H9 (cell line): ENCODE measurements around the gene TAGLN2. TPM values are rescaled to one million over a fixed set of nuclear protein-coding genes. Genes with fewer than 3 reads are reported as not detected.

ENCODE experiments used
- DNase-seq: peaks from one replicate; pipeline ENCODE4 v3.0.0-alpha.2; 2017
- H2AFZ ChIP-seq: one replicate; pipeline ENCODE4 v1.6.1; 2013; ENCODE audit warnings: mild to moderate bottlenecking, low read length, control low read depth, moderate library complexity
- H2AK5ac ChIP-seq: 2 replicates; pipeline ENCODE4 v1.6.1; 2013; ENCODE audit warnings: low read length, control low read depth, mixed read lengths; ENCODE audit not compliant: insufficient read length
- H2BK120ac ChIP-seq: one replicate; pipeline ENCODE4 v1.6.1; 2013; ENCODE audit warnings: low read depth, mild to moderate bottlenecking, low read length, control low read depth, inconsistent platforms; ENCODE audit not compliant: poor library complexity, severe bottlenecking
- H2BK12ac ChIP-seq: 2 replicates; pipeline ENCODE4 v1.6.1; 2013; ENCODE audit warnings: low read length, control low read depth, mixed read lengths, low read depth; ENCODE audit not compliant: insufficient read length
- H2BK15ac ChIP-seq: 2 replicates; pipeline ENCODE4 v1.6.1; 2013; ENCODE audit warnings: low read depth, low read length, control low read depth
- H2BK20ac ChIP-seq: one replicate; pipeline ENCODE4 v1.6.1; 2013; ENCODE audit warnings: low read depth, mild to moderate bottlenecking, low read length, control low read depth, inconsistent platforms; ENCODE audit not compliant: poor library complexity, severe bottlenecking
- H2BK5ac ChIP-seq: 2 replicates; pipeline ENCODE4 v1.6.1; 2013; ENCODE audit warnings: low read length, control low read depth, mixed read lengths; ENCODE audit not compliant: insufficient read length
- H3K14ac ChIP-seq: 2 replicates; pipeline ENCODE4 v1.6.1; 2013; ENCODE audit warnings: low read length, control low read depth; ENCODE audit not compliant: insufficient read depth
- H3K18ac ChIP-seq: 2 replicates; pipeline ENCODE4 v1.6.1; 2013; ENCODE audit warnings: low read depth, mild to moderate bottlenecking, mixed read lengths, low read length, control low read depth; ENCODE audit not compliant: insufficient read length
- H3K23ac ChIP-seq: 2 replicates; pipeline ENCODE4 v1.6.1; 2013; ENCODE audit warnings: low read length, control low read depth, mixed read lengths, low read depth; ENCODE audit not compliant: insufficient read length
- H3K23me2 ChIP-seq: 2 replicates; pipeline ENCODE4 v1.6.1; 2013; ENCODE audit warnings: low read depth, mild to moderate bottlenecking, mixed read lengths, low read length, control low read depth; ENCODE audit not compliant: insufficient read length, poor library complexity, severe bottlenecking
- H3K27ac ChIP-seq: 2 replicates; pipeline ENCODE4 v1.5.1; 2013; ENCODE audit warnings: low read length, control low read depth, mixed read lengths, low read depth; ENCODE audit not compliant: insufficient read length
- H3K27me3 ChIP-seq: 2 replicates; pipeline ENCODE4 v1.6.1; 2013; ENCODE audit warnings: low read length, control low read depth, inconsistent platforms; ENCODE audit not compliant: insufficient read depth
- H3K4ac ChIP-seq: 2 replicates; pipeline ENCODE4 v1.6.1; 2013; ENCODE audit warnings: low read depth, mild to moderate bottlenecking, control low read depth, inconsistent platforms, low read length, moderate library complexity
- H3K4me1 ChIP-seq: 2 replicates; pipeline ENCODE4 v1.6.1; 2013; ENCODE audit warnings: low read length, control low read depth, inconsistent platforms; ENCODE audit not compliant: insufficient read depth
- H3K4me2 ChIP-seq: 2 replicates; pipeline ENCODE4 v1.6.1; 2013; ENCODE audit warnings: low read length, control low read depth, mixed read lengths; ENCODE audit not compliant: insufficient read length, insufficient read depth
- H3K56ac ChIP-seq: 2 replicates; pipeline ENCODE4 v1.6.1; 2013; ENCODE audit warnings: low read depth, mild to moderate bottlenecking, mixed read lengths, low read length, control low read depth; ENCODE audit not compliant: insufficient read length
- H3K79me1 ChIP-seq: 2 replicates; pipeline ENCODE4 v1.6.1; 2013; ENCODE audit warnings: low read depth, mild to moderate bottlenecking, moderate library complexity, low read length, control low read depth, inconsistent platforms; ENCODE audit not compliant: insufficient read depth, poor library complexity, severe bottlenecking
- H3K79me2 ChIP-seq: 2 replicates; pipeline ENCODE4 v1.6.1; 2013; ENCODE audit warnings: low read length, control low read depth, inconsistent platforms; ENCODE audit not compliant: insufficient read depth
- H3K9ac ChIP-seq: 2 replicates; pipeline ENCODE4 v1.6.1; 2013; ENCODE audit warnings: low read length, control low read depth, mixed read lengths; ENCODE audit not compliant: insufficient read length; ENCODE audit errors: extremely low read depth
- H3K9me3 ChIP-seq: one replicate; pipeline ENCODE4 v1.6.1; 2013; ENCODE audit warnings: low read depth, low read length, inconsistent platforms; ENCODE audit not compliant: control insufficient read depth
- H3T11ph ChIP-seq: one replicate; pipeline ENCODE4 v1.6.1; 2013; ENCODE audit warnings: mild to moderate bottlenecking, low read length, control low read depth, inconsistent platforms
- H4K20me1 ChIP-seq: one replicate; pipeline ENCODE4 v1.6.1; 2013; ENCODE audit not compliant: control insufficient read depth, insufficient read length, insufficient read depth
- H4K5ac ChIP-seq: 2 replicates; pipeline ENCODE4 v1.6.1; 2013; ENCODE audit warnings: low read depth, mild to moderate bottlenecking, mixed read lengths, low read length, control low read depth; ENCODE audit not compliant: insufficient read length
- H4K8ac ChIP-seq: replicated peaks from 2 replicates; pipeline ENCODE4 v1.6.1; 2013; ENCODE audit warnings: low read length, control low read depth, mixed read lengths, low read depth; ENCODE audit not compliant: insufficient read length
- H4K91ac ChIP-seq: 2 replicates; pipeline ENCODE4 v1.6.1; 2013; ENCODE audit warnings: low read depth, mild to moderate bottlenecking, moderate library complexity, mixed read lengths, low read length, control low read depth; ENCODE audit not compliant: insufficient read length
- H3K27ac Mint-ChIP-seq, 3 experiments: 2 replicates in 2 of 3; 3 replicates in 1 of 3; pipeline ENCODE4 v1.8.0; 2020 to 2021; ENCODE audit warnings: mixed read lengths in 3 of 3, mild to moderate bottlenecking in 1 of 3, moderate library complexity in 1 of 3
- H3K27me3 Mint-ChIP-seq: 2 replicates; pipeline ENCODE4 v1.8.0; 2021; ENCODE audit warnings: low read depth, mild to moderate bottlenecking, moderate library complexity, mixed read lengths
- H3K36me3 Mint-ChIP-seq, 3 experiments: 2 replicates in 2 of 3; 3 replicates in 1 of 3; pipeline ENCODE4 v1.8.0; 2020 to 2021; ENCODE audit warnings: low read depth in 3 of 3, mixed read lengths in 3 of 3; ENCODE audit not compliant: insufficient read depth in 1 of 3
- H3K4me1 Mint-ChIP-seq, 2 experiments: 2 replicates each; pipeline ENCODE4 v1.8.0; 2020; ENCODE audit warnings: mixed read lengths in 2 of 2
- H3K4me3 Mint-ChIP-seq, 2 experiments: 2 replicates in 1 of 2; 3 replicates in 1 of 2; pipeline ENCODE4 v1.8.0; 2020 to 2021; ENCODE audit warnings: mild to moderate bottlenecking in 2 of 2, mixed read lengths in 2 of 2, moderate library complexity in 1 of 2
- H3K9me3 Mint-ChIP-seq, 2 experiments: 2 replicates in 1 of 2; 3 replicates in 1 of 2; pipeline ENCODE4 v1.8.0; 2020; ENCODE audit warnings: mild to moderate bottlenecking in 2 of 2, mixed read lengths in 2 of 2, moderate library complexity in 1 of 2
- CTCF ChIP-seq: fragments of 200-600 bp; sonication (generic); conservative IDR thresholded peaks from 3 replicates; pipeline ENCODE4 v1.8.0; 2021; ENCODE audit warnings: antibody characterized with exemption, mild to moderate bottlenecking
- WGBS: extraction: QIAGEN DNeasy Blood & Tissue Kit; methylation state at CpG from one replicate; pipeline ENCODE4 v1.1.7; 2013; ENCODE audit warnings: missing lambda C conversion rate, low lambda C conversion rate, mixed read lengths; ENCODE audit not compliant: insufficient read length; ENCODE audit errors: extremely low coverage; 5-methylcytosine and 5-hydroxymethylcytosine counted together
- total RNA-seq: library from RNA; stranded (reverse); gene quantifications from 2 replicates; pipeline ENCODE4 v1.2.1, GENCODE V29; 2021

The TAGLN2 gene
- total RNA-seq, 1 experiment from 2014 or later: 76.7 TPM

GRCh38 chr1:159951016-159951415, 25.7 kb upstream of the TAGLN2 start:
- no peak overlapping the region for H3K4me2 ChIP-seq
- no peak overlapping the region for H2BK15ac ChIP-seq
- H3K79me1 ChIP-seq: no peaks in the 10 kb centered on the region
- no peak overlapping the region for H4K5ac ChIP-seq
- no peaks in the 10 kb centered on the region for H3K79me2 ChIP-seq
- Mint-ChIP-seq H3K27ac (no peak overlapping the region), H3K9me3 (no peaks in the 10 kb centered on the region), H3K4me3 (no peak overlapping the region), H3K4me1 (peaks cover 7 to 10% of the 10 kb centered on the region in 2 experiments), H3K36me3 (no peaks in the 10 kb centered on the region), H3K27me3 (peaks cover 25% of the 10 kb centered on the region)
- H2BK120ac ChIP-seq: no peak overlapping the region
- TF ChIP-seq CTCF: no peak
- H3K9ac ChIP-seq: no peak overlapping the region
- no peak overlapping the region for H4K91ac ChIP-seq
- no peak overlapping the region for H3K14ac ChIP-seq
- no peak overlapping the region for H2AK5ac ChIP-seq
- H2BK5ac ChIP-seq: no peak overlapping the region
- H3K9me3 ChIP-seq: no peaks in the 10 kb centered on the region
- no peaks in the 10 kb centered on the region for H3K23me2 ChIP-seq
- no peak overlapping the region for H2AFZ ChIP-seq
- no peak overlapping the region for H2BK12ac ChIP-seq
- WGBS: no CpG with 5 or more reads among the region's 2 CpGs
- H3K27me3 ChIP-seq: no peaks in the 10 kb centered on the region; the same call in 1 of the 2 replicates
- H4K8ac ChIP-seq: no peak overlapping the region
- H3K56ac ChIP-seq: no peak overlapping the region
- H3K23ac ChIP-seq: no peak overlapping the region
- no peaks in the 10 kb centered on the region; the same call in 1 of the 2 replicates for H3K4me1 ChIP-seq
- DNase-seq: no peak
- no peak overlapping the region for H3T11ph ChIP-seq
- H2BK20ac ChIP-seq: no peak overlapping the region
- no peak overlapping the region for H3K18ac ChIP-seq
- no peak overlapping the region for H3K27ac ChIP-seq
- no peak overlapping the region for H3K4ac ChIP-seq
- no peaks in the 10 kb centered on the region for H4K20me1 ChIP-seq
